K562 (cell line): ENCODE measurements around the gene CNP. TPM values are rescaled to one million over a fixed set of nuclear protein-coding genes. Genes with fewer than 3 reads are reported as not detected.

ENCODE experiments used
- ATAC-seq: fragments of 200-7000 bp; cut with Tn5 transposase; 3 replicates; pipeline ENCODE4 v1.9.1; 2020; ENCODE audit warnings: moderate library complexity
- BruUV-seq: library from RNA; stranded (reverse); fragments of 400-500 nt; replicated peaks from 2 replicates; lab custom pipeline; 2021; lab: Mats Ljungman, UMichigan
- CTCF ChIA-PET: fragments of 300-600 bp; formaldehyde crosslinking; extraction: SDS; loops from one replicate; lab custom pipeline; 2021; ENCODE audit warnings: low intra/inter-chr PET ratio; lab: Yijun Ruan, JAX
- POLR2A ChIA-PET: fragments of 300-600, 350-650 bp; sonication (Branson Sonifier 250); formaldehyde crosslinking; extraction: SDS; loops from one replicate; lab custom pipeline; 2021; ENCODE audit warnings: antibody characterized with exemption, inconsistent platforms; lab: Yijun Ruan, JAX
- DNase-seq, 4 experiments: peaks; one replicate each; pipeline versions ENCODE4 v3.0.0 to v3.0.0-alpha.2; 2011 to 2018; ENCODE audit warnings: low spot score in 3 of 4, mixed read lengths in 3 of 4; ENCODE audit errors: extremely low read depth in 1 of 4
- FAIRE-seq: peaks from 2 replicates; lab custom pipeline; 2011; peaks lifted over from hg19 to GRCh38; lab: Jason Lieb, UNC
- H2AFZ ChIP-seq: 2 replicates; pipeline ENCODE4 v1.6.0; 2011; ENCODE audit warnings: low read depth, low read length, control low read depth, inconsistent platforms
- H3K27ac ChIP-seq: fragments of 200-600 bp; 3 replicates; pipeline ENCODE4 v1.8.0; 2011; ENCODE audit warnings: low read depth, mild to moderate bottlenecking, control low read depth, inconsistent platforms, low read length, moderate library complexity, mixed read lengths; ENCODE audit errors: extremely low read depth
- H3K27me3 ChIP-seq, 2 experiments: fragments of 300-600 bp in 1 of 2; 2 replicates in 1 of 2; 3 replicates in 1 of 2; pipeline versions ENCODE4 v1.6.0 to v1.8.0; 2011; ENCODE audit warnings: inconsistent platforms in 2 of 2, low read length in 2 of 2, mild to moderate bottlenecking in 1 of 2, mixed read lengths in 1 of 2, moderate library complexity in 1 of 2; ENCODE audit not compliant: control insufficient read depth in 2 of 2, insufficient read depth in 2 of 2
- H3K36me3 ChIP-seq: fragments of 300-600 bp; 3 replicates; pipeline ENCODE4 v1.8.0; 2011; ENCODE audit warnings: mild to moderate bottlenecking, low read length, inconsistent platforms; ENCODE audit not compliant: control insufficient read depth, insufficient read depth
- H3K4me1 ChIP-seq, 2 experiments: fragments of 200-600 bp in 1 of 2; replicated peaks in 1 of 2; 2 replicates in 1 of 2; 3 replicates in 1 of 2; pipeline versions ENCODE4 v1.5.1 to v1.8.0; 2011; ENCODE audit warnings: inconsistent platforms in 2 of 2, low read length in 2 of 2, mild to moderate bottlenecking in 1 of 2, mixed read lengths in 1 of 2, moderate library complexity in 1 of 2; ENCODE audit not compliant: control insufficient read depth in 2 of 2, insufficient read depth in 2 of 2
- H3K4me2 ChIP-seq: 2 replicates; pipeline ENCODE4 v1.6.1; 2011; ENCODE audit warnings: low read length, control low read depth, inconsistent platforms, mixed read lengths; ENCODE audit not compliant: insufficient read depth
- H3K4me3 ChIP-seq: fragments of 200-600 bp; sonication (generic), shearing (Covaris generic); 2 replicates; pipeline ENCODE4 v1.5.1; 2016; ENCODE audit warnings: control low read depth, inconsistent platforms
- H3K79me2 ChIP-seq: fragments of 200-600 bp; 3 replicates; pipeline ENCODE4 v1.8.0; 2011; ENCODE audit warnings: low read length, inconsistent platforms; ENCODE audit not compliant: control insufficient read depth, insufficient read depth
- H3K9ac ChIP-seq, 2 experiments: 2 replicates each; pipeline versions ENCODE4 v1.6.0 to v1.6.1; 2011; ENCODE audit warnings: low read depth in 2 of 2, low read length in 2 of 2, control low read depth in 1 of 2, inconsistent platforms in 1 of 2, mild to moderate bottlenecking in 1 of 2, mixed read lengths in 1 of 2; ENCODE audit not compliant: insufficient read depth in 1 of 2
- H3K9me1 ChIP-seq: one replicate; pipeline ENCODE4 v1.6.0; 2011; ENCODE audit warnings: inconsistent platforms, mild to moderate bottlenecking, low read length, moderate library complexity; ENCODE audit not compliant: control insufficient read depth, insufficient read depth
- H3K9me3 ChIP-seq: replicated peaks from 2 replicates; pipeline ENCODE4 v1.5.1; 2011; ENCODE audit warnings: low read depth, low read length, inconsistent platforms; ENCODE audit not compliant: control insufficient read depth, insufficient read depth
- H4K20me1 ChIP-seq: replicated peaks from 2 replicates; pipeline ENCODE4 v1.6.1; 2011; ENCODE audit warnings: low read length, inconsistent platforms, mixed read lengths; ENCODE audit not compliant: control insufficient read depth, insufficient read depth
- BRD9 ChIP-seq: fragments of 450-650 bp; IDR thresholded peaks from 2 replicates; pipeline ENCODE4 v1.6.1; 2018; ENCODE audit warnings: low read depth; ENCODE audit not compliant: partially characterized antibody
- EP400 ChIP-seq: fragments of 450-650 bp; IDR thresholded peaks from 2 replicates; pipeline ENCODE4 v1.6.1; 2017; ENCODE audit warnings: antibody characterized with exemption, mild to moderate bottlenecking, moderate library complexity
- GATA2 ChIP-seq: sonication (generic); formaldehyde crosslinking; IDR thresholded peaks from 2 replicates; pipeline ENCODE4 v1.4.0; 2020; ENCODE audit warnings: mild to moderate bottlenecking, missing genetic modification reagents
- MLX ChIP-seq, 2 experiments: fragments of 450-650 bp in 1 of 2; sonication (generic) in 1 of 2; formaldehyde crosslinking; conservative IDR thresholded peaks; 2 replicates each; pipeline versions ENCODE4 v1.4.0 to v1.8.1; 2020 to 2022; ENCODE audit warnings: mild to moderate bottlenecking in 1 of 2, missing genetic modification reagents in 1 of 2
- MTA2 ChIP-seq: fragments of 450-650 bp; IDR thresholded peaks from 2 replicates; pipeline ENCODE4 v1.6.1; 2016; ENCODE audit warnings: low read depth
- NFIC ChIP-seq: fragments of 450-650 bp; IDR thresholded peaks from 2 replicates; pipeline ENCODE4 v1.6.1; 2017; ENCODE audit warnings: mild to moderate bottlenecking, inconsistent platforms
- OTX1 ChIP-seq: fragments of 450-650 bp; formaldehyde crosslinking; IDR thresholded peaks from 2 replicates; pipeline ENCODE4 v1.4.0; 2022; ENCODE audit warnings: mild to moderate bottlenecking
- PTRF ChIP-seq: fragments of 450-650 bp; IDR thresholded peaks from 2 replicates; pipeline ENCODE4 v1.6.1; 2016; ENCODE audit warnings: mild to moderate bottlenecking, missing genetic modification characterization, missing compliant biosample characterization
- RBBP5 ChIP-seq: fragments of 200-600 bp; sonication (generic); IDR thresholded peaks from 2 replicates; pipeline ENCODE4 v1.6.1; 2012; ENCODE audit warnings: borderline replicate concordance, mild to moderate bottlenecking, low read length, control low read depth, inconsistent platforms; ENCODE audit not compliant: insufficient read depth, poor library complexity, severe bottlenecking
- RCOR1 ChIP-seq, 2 experiments: IDR thresholded peaks; 2 replicates each; pipeline ENCODE4 v1.6.1; 2012; ENCODE audit warnings: low read depth in 2 of 2, low read length in 2 of 2, borderline replicate concordance in 1 of 2, improper control_type of control experiment in 1 of 2
- RUNX1 ChIP-seq: sonication (generic); IDR thresholded peaks from 2 replicates; pipeline ENCODE4 v1.6.1; 2016; ENCODE audit warnings: antibody characterized with exemption, low read depth
- TARDBP ChIP-seq: fragments of 450-650 bp; IDR thresholded peaks from 2 replicates; pipeline ENCODE4 v1.6.1; 2016
- TGIF2 ChIP-seq: sonication (generic); formaldehyde crosslinking; IDR thresholded peaks from 2 replicates; pipeline ENCODE4 v1.8.1; 2022; ENCODE audit warnings: mild to moderate bottlenecking, missing genetic modification reagents, moderate library complexity
- U2AF2 ChIP-seq: fragments of 200-400 bp; formaldehyde crosslinking; optimal IDR thresholded peaks from 2 replicates; pipeline ENCODE3; 2017; ENCODE audit warnings: low read depth, mild to moderate bottlenecking, low read length
- ZKSCAN8 ChIP-seq: fragments of 200-800 bp; sonication (Bioruptor generic); IDR thresholded peaks from 2 replicates; pipeline ENCODE4 v1.6.1; 2016; ENCODE audit warnings: missing genetic modification characterization, missing compliant biosample characterization
- ZNF507 ChIP-seq: conservative IDR thresholded peaks from 2 replicates; pipeline ENCODE4 v1.6.1; 2017; ENCODE audit warnings: missing genetic modification characterization, missing compliant biosample characterization
- WGBS: fragments of 100-300 bp; shearing (Covaris generic); methylation state at CpG from one replicate; pipeline ENCODE4 v1.1.6; 2016; ENCODE audit warnings: low coverage, mixed read lengths; ENCODE audit not compliant: insufficient coverage; ENCODE audit errors: missing lambda C conversion rate; 5-methylcytosine and 5-hydroxymethylcytosine counted together
- in situ Hi-C: fragments of 300-500 bp; cut with MboI; formaldehyde crosslinking; loops from 4 replicates; pipeline ENCODE4 v1.15.0; 2018; ENCODE audit warnings: inconsistent platforms, mixed read lengths
- intact Hi-C: fragments of 100-400 bp; cut with micrococcal nuclease; formaldehyde crosslinking; loops from 2 replicates; pipeline ENCODE4 v1.14.2; 2022
- polyA plus RNA-seq, 8 experiments: library from polyadenylated mRNA; depleted of rRNA in 4 of 8; stranded (reverse) in 5 of 8; unstranded in 3 of 8; fragments of >200 nt; fragmentation: Nextera tagmentation in 2 of 8; fragmentation: Illumina TruSeq in 1 of 8; extraction: Ambion mirVana in 2 of 8; extraction: Trizol in 1 of 8; gene quantifications; 2 replicates each; pipeline versions ENCODE4 v1.2.1 to v1.2.3, GENCODE V29; 2011 to 2014; ENCODE audit warnings: inconsistent platforms in 1 of 8, missing spikeins in 1 of 8
- total RNA-seq, 7 experiments: library from RNA; depleted of rRNA in 6 of 7; stranded (reverse); fragments of >200 nt in 6 of 7; fragmentation: Illumina TruSeq in 2 of 7; extraction: Trizol in 2 of 7; gene quantifications; 2 replicates each; pipeline versions ENCODE4 v1.2.1 to v1.2.3, GENCODE V29; 2011 to 2021; ENCODE audit warnings: low replicate concordance in 1 of 7

CNP gene
- total and polyA plus RNA-seq, 9 of the 15 experiments (the other 6 are each of a cell fraction or from before 2014, with no cell fraction given) = 1.7 to 52.0 (median 29.1) TPM

- BruUV-seq = no TSS peak
- no peak for ATAC-seq
- ChIA-PET CTCF (no interaction called here), POLR2A (interaction anchor here (0.6 to 3.8 kb wide), 7 partner anchors 9 to 1787 kb away, joined by 3 to 16 read pairs (median 4); no protein-coding TSS in a partner anchor)
- TF ChIP-seq RCOR1 (IDR thresholded peaks at IDR 0.05; ENCODE audit: borderline replicate concordance in 1 of 2, low read depth in 2 of 2, low read length in 2 of 2) (no peak), MTA2 (no peak), U2AF2 (no peak), ZKSCAN8 (CRISPR knock-in tag) (no peak), RUNX1 (no peak), MLX (CRISPR knock-in tag; conservative IDR thresholded peaks at IDR 0.05) (no peak), NFIC (no peak), BRD9 (no peak), EP400 (no peak), RBBP5 (no peak), PTRF (tag) (no peak), TARDBP (no peak), GATA2 (no peak), OTX1 (CRISPR knock-in tag) (no peak), TGIF2 (CRISPR knock-in tag) (no peak), ZNF507 (no peak)
- intact Hi-C loops = no loop called here
- no peak for DNase-seq
- no peak overlapping the region for H3K9ac ChIP-seq
- in situ Hi-C loops = no loop called here
- H3K27me3 ChIP-seq = no peaks in the 10 kb centered on the region
- H3K9me1 ChIP-seq = no peaks in the 10 kb centered on the region
- H3K4me3 ChIP-seq = no peak overlapping the region
- H3K9me3 ChIP-seq = no peaks in the 10 kb centered on the region
- H2AFZ ChIP-seq = no peak overlapping the region
- H4K20me1 ChIP-seq = no peaks in the 10 kb centered on the region
- H3K4me2 ChIP-seq = no peak overlapping the region
- FAIRE-seq = peak; percentile 19
- WGBS = 71% methylated on average over 3 of the region's 5 CpGs
- H3K79me2 ChIP-seq = no peaks in the 10 kb centered on the region
- H3K4me1 ChIP-seq = no peaks in the 10 kb centered on the region
- H3K27ac ChIP-seq = no peak overlapping the region
- peaks cover 95% of the 10 kb centered on the region for H3K36me3 ChIP-seq
Observed at GRCh38 chr17:41989702-41990419, 23.3 kb downstream of the CNP start.
